HG03108 (cell line): Measurements from ENCODE around the gene CARD11.
A peak's percentile ranks its signal among the peaks of the same experiment; 100 is the strongest.

Experiments
- ATAC-seq: cut with Tn5 transposase; IDR thresholded peaks from one replicate; pipeline ENCODE4 v1.9.1; 2021; ENCODE audit warnings: moderate library complexity; ENCODE audit not compliant: unreplicated experiment

CARD11 gene

DNA sequence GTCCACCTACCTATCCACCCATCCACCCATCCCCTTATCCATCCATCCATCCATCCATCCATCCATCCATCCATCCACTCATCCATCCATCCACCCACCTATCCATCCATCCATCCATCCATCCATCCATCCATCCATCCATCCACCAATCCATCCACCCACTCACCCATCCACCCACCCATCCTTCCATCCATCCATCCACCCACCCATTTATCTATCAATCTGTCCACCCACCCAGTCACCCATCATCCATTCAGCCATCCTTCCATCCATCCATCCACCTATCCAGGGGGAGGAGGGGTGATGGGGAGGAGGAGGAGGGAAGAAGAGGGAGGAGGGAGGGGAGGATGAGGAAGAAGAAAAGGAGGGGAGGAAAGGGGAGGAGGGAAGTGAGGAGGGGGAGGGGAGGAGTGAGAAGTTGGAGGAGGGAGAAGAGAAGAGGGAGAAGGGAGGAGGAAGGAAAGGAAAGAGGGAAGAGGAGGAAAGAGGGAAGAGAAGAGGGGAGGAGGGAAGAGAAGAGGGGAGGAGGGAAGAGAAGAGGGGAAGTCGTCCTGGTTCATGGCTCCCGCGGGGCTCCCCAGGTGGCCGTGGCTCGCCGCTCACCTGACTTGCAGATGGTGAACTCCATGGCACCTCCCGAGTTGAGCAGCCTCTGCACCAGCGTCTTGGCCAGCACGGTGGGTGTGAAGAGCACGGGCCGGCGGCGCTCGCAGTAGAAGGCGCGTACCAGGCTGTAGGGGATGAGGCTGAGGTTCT, 130.8 kb downstream of the CARD11 start:
- ATAC-seq = no peak

DNA sequence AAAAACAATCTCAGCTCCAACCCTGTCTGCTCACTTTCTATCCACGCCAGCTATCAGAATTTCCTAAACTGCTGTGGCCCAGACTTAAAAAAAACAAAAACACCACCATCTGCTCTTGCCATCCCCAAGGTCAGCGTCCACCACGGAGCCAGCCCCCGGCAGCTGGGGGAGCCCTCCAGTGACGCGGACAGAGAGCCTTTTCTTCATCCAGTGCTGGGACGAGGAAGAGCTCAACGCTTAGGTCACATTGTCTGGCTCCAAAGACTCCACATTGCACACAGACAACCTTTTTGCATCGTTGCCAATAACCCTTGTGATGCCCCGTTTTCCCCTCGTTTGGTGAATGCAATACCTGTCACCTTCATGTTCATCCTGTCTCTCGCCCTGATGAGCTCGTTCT, 132.2 kb downstream of the CARD11 start:
- no peak for ATAC-seq

DNA sequence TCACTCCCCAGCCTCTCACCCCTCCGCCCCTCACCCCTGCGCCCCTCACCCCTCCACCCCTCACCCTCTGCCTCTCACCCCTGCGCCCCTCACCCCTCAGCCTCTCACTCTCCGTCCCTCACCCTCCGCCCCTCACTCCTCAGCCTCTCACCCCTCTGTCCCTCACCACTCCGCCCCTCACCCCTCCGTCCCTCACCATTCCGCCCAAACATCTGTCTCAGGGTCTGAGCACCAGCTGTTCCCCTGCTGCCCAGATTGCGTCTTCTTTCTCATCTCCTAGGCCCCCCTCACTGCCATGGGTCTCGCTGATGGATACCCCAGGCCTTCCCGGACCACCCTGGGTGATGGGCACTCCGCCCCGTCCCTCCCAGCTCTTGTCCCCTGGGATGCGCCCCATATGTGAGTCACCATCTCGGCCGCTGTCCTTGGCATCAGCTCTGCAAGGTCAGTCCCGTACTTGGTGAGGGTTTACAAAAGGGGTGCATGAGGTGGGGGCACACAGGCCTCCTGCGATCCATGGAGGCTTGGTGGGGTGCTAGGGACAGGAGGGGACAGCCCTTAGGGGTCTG, 134.1 kb downstream of the CARD11 start:
- no peak for ATAC-seq

DNA sequence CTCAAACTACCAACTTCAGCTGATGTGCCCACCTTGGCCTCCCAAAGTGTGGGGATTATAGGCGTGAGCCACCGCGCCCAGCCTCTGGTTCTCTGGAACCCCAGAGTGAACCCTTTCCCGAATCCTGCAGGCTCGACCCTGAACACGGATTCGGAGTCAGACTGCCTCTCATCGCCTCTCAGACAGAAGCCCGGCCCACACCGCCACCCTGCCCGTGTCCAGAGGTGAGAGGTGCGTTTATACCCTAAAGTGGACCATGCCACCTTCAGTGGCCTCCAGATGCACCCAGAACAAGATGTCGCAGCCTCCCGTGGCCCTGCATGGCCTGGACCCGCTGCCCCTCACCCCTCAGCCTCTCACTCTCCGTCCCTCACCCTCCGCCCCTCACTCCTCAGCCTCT, 134.6 kb downstream of the CARD11 start:
- ATAC-seq = no peak

DNA sequence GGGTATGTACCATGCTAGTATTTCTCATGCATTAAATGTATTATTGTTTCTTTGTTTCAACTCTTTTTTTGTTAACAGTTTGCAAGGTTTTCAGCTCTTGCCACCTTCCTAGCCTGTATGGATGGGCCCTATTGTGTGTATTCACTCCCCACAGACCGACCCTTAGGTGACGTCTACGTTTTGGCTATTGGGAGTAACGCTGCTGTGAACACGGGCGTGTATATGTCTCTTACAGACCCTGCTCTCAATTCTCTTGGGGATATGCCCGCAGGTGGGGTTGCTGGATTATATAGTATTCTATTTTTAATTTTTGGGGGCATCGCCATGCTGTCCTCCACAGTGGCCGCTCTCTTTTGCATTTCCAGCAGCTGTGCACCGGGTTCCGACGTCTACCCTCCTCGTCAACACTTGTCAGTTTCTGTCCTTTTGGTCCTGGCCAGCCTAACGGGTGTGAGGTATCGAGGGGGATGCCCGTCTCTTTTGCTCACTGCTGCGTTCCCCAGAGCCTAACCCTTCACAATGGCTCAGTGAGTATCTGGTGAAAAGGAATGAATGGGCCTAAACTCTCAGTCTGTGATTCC, 135.5 kb downstream of the CARD11 start:
- no peak for ATAC-seq

DNA sequence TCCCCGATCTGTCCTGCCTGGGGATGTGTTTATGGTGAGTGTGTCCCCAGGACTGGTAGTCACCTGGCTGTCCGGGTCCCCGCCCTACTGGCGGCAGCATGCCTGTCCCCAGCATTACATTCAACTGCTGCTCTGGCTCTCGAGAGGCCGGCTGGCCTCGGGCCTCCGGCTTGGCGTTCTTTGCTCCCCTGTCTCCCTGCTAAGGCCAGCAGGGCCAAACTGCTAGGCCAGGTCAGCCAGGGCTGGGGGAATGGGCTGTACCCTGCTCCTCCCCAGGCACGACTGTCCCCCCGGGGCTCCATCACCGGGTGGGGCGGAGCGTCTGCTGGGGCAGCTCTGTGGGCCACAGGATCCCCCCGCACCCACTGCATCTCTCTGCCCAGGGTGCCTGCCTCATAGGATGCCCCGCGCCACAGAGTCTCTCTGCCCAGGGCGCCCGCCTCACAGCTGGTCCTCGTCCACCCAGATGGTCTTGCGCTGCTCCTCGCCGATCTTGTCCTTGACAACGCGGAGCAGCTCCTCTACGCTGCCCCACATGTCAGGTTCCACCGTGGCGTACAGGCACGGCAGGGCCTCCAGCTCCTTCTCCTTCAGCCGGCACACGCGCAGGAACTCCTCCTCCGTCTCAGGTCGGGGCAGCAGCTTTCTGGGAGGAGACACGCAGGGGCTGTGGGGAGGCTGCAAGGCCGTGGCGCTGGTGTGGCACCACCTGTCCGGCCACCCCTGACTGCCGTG, 137.3 kb downstream of the CARD11 start:
- no peak for ATAC-seq

DNA sequence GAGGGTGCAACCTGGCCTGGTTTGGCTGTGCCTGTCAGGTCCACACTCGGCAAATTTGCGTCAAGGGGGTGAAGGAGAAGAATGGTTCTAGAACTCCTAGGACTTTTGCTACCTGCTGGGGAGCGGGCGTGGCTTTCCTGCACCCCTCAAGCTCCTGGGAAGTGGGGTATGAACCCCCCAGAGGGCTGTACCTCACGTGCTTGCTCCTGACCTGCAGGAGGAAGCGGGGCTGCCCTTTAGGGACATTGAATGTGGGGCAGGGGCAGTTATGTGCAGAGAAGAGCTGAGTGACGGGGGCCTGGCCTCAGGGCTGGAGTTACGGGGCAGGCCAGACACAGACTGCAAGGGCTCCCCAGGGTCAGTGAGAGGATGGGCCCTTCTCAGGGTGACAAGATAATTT, 138.2 kb downstream of the CARD11 start:
- ATAC-seq = no peak

DNA sequence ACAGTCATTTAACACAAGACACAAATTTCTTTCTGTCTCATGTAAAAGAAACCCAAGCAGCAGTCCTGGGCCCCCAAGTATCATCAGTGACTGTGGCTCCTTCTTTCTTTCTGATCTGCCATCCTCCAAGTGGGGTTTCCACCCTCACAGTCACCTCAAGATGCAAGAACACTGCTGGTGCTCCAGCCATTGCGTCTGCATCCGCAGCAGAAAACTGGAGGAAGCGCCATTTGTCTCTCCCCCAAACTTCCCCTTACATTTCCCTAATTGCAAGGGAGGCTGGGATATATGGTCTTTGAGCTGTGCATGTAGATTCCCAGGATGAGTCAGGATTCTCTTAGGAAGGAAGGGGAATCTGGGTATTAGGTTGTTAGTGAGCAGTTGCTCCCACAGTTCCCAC, 138.6 kb downstream of the CARD11 start:
- no peak for ATAC-seq

DNA sequence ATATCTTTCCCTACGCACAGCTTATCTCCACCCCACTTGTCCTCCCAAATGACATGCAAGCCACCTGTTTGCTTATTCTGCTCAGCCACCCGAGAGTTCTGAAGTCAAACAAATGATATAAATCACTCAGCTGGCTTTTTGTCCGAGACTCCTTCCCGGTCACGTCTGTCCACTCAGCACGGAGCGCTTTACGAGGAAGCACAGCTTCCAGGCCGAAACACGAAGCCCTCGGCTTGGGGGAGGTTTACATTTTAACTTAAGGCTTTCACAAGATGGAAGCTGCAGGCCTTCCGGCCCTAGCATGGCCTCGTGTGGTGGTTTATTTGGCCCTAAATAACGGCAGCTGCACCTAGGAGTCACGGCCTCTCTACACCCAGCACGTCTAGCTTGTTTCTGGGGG, 139.5 kb downstream of the CARD11 start:
- no peak for ATAC-seq

DNA sequence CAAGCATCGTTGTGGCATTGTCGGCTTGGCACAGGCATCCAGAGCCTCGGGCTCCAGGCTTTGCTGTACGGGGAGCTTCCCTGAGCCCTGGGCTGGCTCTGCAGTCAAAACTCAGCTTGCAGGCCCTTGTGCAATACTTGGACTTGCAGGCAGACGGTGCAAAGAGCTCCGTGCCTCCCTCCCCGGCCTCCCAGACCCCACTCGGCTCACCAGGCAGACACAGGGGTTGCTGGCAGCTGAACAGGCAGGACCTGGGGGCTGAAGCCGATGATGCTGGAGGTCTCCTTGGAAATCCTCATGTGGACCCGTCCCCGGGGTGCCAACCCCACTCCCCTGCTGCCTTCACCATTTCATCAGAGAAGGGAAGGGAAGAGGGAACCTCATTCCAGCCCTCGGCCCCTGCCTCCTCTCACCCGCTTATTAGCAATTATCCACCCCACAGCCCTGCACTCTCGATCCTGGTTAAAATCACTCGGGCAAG, 139.9 kb downstream of the CARD11 start:
- no peak for ATAC-seq

DNA sequence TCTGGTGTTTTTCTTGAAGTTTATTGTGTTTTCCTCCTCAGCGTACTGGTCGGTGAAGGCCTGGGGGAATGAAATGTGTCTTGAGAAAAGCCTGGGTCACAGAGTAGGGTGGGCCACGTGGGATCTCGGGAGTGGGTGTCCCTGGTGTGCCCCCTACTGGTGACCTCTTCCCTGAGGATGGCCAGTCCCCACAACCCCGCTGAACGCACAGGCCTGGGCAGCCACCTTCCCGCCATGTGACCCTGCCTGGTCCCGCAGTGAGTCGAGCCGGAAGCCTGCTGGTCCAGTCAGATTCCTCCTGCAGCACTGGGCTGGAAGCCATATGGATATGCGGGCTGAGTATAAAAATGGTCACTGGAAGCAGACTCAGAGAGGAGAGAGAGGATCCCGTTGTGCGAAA, 146.6 kb downstream of the CARD11 start:
- ATAC-seq = no peak

DNA sequence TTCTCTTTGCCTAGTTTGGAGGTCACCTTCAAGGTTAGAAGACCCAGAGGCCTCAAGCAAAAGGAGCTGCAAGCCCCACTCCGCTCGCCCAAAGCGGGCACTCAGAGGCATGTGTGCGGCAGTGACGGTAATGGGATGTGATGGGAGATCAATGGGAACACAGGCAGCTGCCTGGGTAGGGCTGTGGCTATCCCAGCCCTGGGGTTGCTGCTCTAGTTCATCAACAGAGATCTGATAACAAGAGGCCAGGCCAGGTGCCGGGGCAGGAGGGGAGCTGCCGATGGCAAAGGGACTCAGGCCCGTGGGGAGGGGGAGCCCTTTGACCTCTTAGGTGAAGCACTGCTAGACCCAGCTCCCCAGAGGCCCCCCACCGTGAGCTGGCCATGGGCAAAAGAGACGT, 147.5 kb downstream of the CARD11 start:
- no peak for ATAC-seq

DNA sequence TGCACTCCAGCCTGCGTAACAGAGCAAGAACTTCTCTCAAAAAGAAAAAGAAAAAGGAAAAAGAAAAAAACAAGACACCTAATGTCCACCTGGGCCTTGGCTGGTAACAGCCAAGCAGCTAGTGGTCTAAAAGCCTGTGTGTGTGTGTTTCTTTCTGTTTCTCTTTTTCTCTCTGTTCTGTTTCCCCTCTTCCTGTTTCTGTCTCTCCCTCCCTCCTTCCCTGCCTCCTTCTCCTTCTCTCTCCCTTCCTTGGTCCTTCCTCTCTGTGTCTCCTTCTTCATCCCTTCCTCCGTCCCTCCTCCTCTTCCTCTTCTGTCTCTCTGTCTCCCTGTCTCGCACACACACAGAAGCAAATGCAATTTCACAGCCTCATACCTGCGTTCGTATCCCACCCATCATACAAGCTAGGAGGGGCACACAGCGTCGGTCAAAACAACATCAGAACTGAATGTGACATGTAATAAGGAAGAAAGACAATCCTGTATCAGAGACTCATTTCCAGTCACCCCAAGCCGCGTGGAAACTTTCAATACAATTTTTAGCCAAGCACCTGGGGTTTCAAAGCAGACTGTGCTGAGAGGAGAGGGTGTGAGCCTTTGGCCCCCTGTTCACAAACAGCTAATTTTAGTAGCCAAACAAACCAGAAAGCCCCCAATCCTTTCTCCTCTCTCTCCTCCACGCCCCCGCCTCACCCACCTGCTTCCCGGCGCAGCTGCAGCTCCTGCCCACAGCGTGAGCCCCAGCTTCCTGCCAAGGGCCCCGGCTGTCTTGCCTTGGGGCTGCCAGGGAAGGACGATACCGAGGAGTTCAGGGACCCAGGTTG, 149.3 kb downstream of the CARD11 start:
- ATAC-seq = peak; percentile 53

DNA sequence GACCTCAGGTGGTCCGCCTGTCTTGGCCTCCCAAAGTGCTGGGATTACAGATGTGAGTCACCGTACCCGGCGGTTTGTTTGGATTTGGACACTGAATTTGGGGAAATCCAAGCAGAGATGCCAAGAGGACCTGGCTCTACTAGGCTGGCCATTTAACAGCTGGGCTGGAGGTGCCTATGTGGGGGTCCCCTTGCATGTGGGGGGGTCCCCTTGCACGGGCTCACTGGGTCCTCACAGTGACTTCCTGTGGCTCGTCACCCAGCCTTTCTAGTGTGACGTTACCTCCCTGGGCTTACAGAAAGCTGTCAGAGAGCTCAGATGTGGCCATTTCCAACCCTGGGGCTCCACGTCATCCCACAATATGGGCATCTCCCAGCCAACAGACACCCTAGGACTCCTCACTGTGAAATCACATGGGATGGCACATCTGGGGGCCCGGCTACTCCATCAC, 150.2 kb downstream of the CARD11 start:
- no peak for ATAC-seq

DNA sequence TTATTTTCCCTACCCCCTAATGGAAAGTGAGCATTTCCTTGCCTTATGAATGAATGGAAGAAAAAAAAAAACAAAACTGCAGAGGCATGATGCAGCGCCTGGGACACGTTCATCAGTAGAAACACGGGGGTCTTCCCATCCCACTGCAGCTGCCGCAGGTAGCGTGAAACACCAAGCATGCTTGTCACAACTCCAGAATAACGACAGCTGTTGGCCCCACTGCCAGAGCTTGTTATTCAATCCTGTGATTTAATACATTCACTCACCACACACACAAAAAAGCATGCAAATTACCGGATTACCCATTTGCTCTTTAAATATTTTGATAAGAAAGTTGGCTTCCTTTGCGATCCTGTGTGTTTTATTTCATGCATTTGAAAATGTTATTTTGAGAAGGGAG, 151.1 kb downstream of the CARD11 start:
- no peak for ATAC-seq

DNA sequence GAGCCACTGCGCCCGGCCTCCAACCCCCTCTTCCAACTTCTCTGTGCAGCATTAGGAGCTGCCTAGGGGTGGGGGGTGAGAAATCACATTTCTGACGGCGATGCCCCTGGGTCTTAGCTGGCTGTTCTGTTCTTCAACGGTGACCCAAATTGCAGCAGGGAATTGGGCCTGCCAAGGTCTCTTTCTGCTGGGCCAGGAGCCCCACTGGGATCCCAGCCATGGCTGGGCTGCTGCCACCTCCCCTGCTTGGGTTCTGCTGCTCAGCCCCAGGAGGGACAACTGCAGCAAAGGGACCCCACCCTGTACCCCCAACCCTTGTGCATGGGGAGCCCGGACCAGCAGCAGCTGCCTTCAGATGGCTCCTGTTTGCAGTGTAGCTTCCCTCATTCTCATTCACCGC, 155.9 kb downstream of the CARD11 start:
- no peak for ATAC-seq

DNA sequence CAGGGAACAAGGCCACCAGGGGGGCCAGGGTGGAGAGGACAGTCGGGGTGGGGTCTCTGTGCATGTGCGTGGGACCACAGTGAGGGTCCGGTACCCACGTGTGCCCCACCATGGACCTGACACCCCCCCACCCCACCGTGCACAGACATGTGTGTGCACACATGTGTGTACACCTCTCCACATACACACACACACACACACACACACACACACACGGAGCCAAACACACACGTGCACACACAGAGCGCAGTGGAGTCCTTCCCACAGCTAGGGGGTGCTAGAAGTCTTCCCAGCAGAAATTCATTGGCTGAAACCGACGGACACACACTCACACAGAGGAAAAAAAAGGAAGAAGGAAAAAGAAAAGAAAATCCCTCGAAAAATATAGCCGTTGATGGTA, 156.8 kb downstream of the CARD11 start:
- no peak for ATAC-seq

DNA sequence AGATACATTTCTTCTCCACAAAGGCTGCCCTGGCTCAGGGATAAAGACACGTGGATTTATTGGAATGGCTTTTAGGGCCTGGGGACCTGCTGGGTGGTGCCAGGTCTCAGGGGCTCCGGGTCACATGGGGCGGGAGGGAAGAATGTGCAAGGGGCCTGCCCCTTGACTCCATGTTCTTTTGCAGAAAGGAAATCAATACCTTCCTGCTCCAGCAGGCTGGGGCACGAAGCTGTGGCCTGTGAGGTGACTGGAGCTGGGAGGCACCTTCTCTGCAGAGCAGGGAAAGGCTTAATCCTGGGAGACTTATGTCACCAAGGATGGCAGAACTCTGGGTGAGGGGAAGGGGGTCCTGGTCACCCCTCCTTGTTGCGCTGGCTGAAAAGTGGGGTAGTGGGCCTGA, 157.3 kb downstream of the CARD11 start:
- ATAC-seq = no peak

DNA sequence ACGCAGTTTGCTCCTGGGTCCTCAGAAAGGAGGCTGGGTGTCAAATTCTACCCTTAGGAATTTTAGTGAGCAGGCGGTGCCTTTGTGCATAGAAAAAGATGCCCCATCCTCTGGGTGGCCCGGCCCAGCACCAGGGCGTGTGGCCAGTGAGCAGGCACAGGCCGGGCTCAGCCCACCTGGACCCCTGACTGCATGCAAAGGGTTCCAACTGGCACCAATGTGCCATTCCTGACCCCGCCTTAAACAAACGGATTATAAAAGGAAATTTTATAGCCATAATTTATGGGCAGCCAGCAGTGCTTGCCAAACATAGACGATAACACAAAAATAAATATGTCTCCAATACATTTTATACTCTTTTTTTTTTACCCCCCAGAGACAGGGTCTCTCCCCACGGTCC, 159.5 kb downstream of the CARD11 start:
- no peak for ATAC-seq

DNA sequence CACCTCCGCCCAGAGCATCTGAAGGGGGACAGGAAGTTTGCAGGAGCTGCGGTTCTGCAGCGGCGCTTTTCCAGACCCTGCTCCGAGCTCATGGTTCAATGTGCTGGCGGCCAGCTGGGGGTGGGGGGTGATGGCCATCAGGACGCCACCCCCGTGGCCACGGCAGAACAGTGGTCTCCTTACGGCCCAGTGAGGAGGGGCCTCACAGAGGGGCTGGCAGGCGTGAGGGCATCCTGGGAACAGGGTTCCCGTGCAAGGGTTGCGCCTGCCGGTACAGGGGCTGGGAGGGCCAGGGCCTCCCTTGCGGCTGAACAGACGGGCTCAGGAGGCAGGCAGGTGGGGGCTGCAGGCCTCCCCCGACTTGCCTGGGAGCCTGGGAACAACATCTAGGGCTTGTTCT, 160.6 kb downstream of the CARD11 start:
- ATAC-seq = no peak

DNA sequence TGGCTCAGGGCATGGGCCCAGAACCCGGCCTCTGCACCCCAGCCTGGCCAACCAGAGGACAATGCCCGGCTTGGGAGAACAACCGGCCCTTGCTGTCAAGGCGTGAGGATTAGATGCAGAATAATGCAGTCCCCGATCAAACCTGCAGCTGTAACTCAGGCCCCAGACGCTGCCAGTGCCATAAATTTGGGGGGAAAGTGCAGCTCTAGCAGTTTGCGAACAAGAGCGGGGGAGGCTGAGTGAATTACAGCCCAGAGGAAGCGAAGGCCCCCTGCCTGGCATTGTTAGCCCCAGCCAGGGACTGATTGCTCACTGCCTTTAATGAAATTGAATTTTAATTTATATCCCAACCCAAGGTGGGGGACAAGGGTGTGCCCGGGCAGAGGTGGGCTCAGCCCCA, 161.6 kb downstream of the CARD11 start:
- no peak for ATAC-seq
